Lower leg skin (tissue), 3 donors: Measurements from ENCODE around the gene C8B.

Source experiments
- POLR2A ChIP-seq, 2 donors: fragments of 450-650 bp; IDR thresholded peaks; one replicate each; pipeline ENCODE4 v1.6.1; 2016 to 2017; ENCODE audit warnings: antibody characterized with exemption in 2 of 2, mild to moderate bottlenecking in 1 of 2, moderate library complexity in 1 of 2
- TF ChIP-seq, protein P1 (sequence below), 3 donors: fragments of 450-650 bp; IDR thresholded peaks; one replicate each; pipeline ENCODE4 v1.5.1; 2016; ENCODE audit warnings: antibody characterized with exemption in 3 of 3, mild to moderate bottlenecking in 3 of 3, moderate library complexity in 2 of 3

DNA sequence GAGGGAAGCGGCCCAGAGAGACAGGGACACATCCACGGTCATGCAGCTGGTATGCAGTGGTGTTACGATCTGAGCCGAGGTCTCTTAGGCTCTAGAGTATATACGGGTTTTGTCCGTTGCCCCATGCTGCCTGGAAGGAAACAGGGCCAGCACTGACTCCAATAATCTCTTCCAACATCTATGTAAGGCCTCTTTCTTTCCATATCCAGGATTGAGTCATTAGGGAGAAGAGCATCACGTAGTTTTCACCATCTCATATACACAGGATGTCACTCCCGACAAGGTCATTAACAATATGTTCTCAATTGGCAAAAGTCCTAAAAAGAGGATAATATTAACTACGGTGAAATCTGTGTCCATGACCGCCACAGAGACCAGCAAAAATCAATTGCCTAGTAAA lies 4.4 kb downstream of the C8B start:
- TF ChIP-seq, protein P1, sequence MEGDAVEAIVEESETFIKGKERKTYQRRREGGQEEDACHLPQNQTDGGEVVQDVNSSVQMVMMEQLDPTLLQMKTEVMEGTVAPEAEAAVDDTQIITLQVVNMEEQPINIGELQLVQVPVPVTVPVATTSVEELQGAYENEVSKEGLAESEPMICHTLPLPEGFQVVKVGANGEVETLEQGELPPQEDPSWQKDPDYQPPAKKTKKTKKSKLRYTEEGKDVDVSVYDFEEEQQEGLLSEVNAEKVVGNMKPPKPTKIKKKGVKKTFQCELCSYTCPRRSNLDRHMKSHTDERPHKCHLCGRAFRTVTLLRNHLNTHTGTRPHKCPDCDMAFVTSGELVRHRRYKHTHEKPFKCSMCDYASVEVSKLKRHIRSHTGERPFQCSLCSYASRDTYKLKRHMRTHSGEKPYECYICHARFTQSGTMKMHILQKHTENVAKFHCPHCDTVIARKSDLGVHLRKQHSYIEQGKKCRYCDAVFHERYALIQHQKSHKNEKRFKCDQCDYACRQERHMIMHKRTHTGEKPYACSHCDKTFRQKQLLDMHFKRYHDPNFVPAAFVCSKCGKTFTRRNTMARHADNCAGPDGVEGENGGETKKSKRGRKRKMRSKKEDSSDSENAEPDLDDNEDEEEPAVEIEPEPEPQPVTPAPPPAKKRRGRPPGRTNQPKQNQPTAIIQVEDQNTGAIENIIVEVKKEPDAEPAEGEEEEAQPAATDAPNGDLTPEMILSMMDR (IDR thresholded peaks at IDR 0.05) = no peak
- no peak for TF ChIP-seq POLR2A (IDR thresholded peaks at IDR 0.05)
